AG04450 (cell line): ENCODE measurements around the gene GSG1L. TPM values are rescaled to one million over a fixed set of nuclear protein-coding genes. Genes with fewer than 3 reads are reported as not detected.

Source experiments
- CTCF ChIA-PET: fragments of 300-600, 350-600 bp; formaldehyde crosslinking; extraction: SDS; loops from one replicate; lab custom pipeline; 2022; ENCODE audit warnings: antibody characterized with exemption, inconsistent platforms; lab: Charles Lee
- POLR2A ChIA-PET: fragments of 350-600 bp; formaldehyde crosslinking; extraction: SDS; loops from one replicate; lab custom pipeline; 2021; ENCODE audit warnings: antibody characterized with exemption, inconsistent platforms; lab: Yijun Ruan, JAX
- DNase-seq: peaks from one replicate; pipeline ENCODE4 v3.0.0-alpha.2; 2011; ENCODE audit warnings: low read depth, low spot score
- H3K27ac ChIP-seq: one replicate; pipeline ENCODE4 v1.5.1; 2012; ENCODE audit warnings: low read depth, low read length, control low read depth
- H3K27me3 ChIP-seq: one replicate; pipeline ENCODE4 v1.6.0; 2012; ENCODE audit warnings: low read length; ENCODE audit not compliant: control insufficient read depth, insufficient read depth
- H3K4me3 ChIP-seq: 2 replicates; pipeline ENCODE4 v1.5.1; 2011; ENCODE audit warnings: mild to moderate bottlenecking, low read depth, low read length, control low read depth
- H3K9me3 ChIP-seq: 2 replicates; pipeline ENCODE4 v1.5.1; 2012; ENCODE audit warnings: low read length; ENCODE audit not compliant: control insufficient read depth, insufficient read depth
- CTCF ChIP-seq: IDR thresholded peaks from 2 replicates; pipeline ENCODE4 v1.5.1; 2011; ENCODE audit warnings: low read depth, low read length, control low read depth, inconsistent platforms
- polyA plus RNA-seq: library from polyadenylated mRNA; depleted of rRNA; stranded (reverse); fragments of >200 nt; gene quantifications from 2 replicates; pipeline ENCODE4 v1.2.3, GENCODE V29; 2011

GSG1L gene
- polyA plus RNA-seq, 1 experiment, result not detected

- POLR2A ChIA-PET, result interaction anchor here (0.7 kb wide), 1 partner anchor 559 kb away, joined by 4 read pairs; the partner anchor contains the start of gene KATNIP
- Histone ChIP-seq H3K9me3 (no peaks in the 10 kb centered on the region), H3K4me3 (no peak overlapping the region), H3K27ac (no peak overlapping the region), H3K27me3 (no peaks in the 10 kb centered on the region)
- no peak for TF ChIP-seq CTCF
- no peak for DNase-seq
- CTCF ChIA-PET, result no interaction called here
These were observed 45.2 kb upstream of the GSG1L start for GRCh38 chr16:28108590-28109247.

DNA sequence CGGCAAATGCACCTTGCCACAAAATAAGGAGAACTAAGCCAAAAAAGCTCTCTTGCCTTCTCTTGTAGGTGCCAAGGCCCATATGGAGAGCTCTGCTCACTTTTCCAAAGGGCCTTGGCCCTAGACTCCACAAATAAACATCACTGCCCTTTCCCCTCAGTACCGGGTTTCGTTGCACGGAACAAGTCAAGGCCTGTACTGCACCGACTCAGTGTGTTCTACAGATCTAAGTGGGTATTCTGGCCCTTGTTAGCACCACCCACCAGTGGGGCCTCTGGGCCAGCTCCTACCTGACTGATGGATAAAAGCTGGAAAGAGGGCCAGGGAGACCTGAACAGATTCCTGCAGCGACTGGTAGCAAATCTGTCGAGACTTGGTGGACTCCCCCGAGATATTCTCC lies 43.7 kb upstream of the GSG1L start:
- DNase-seq, result no peak
- no peaks in the 10 kb centered on the region for H3K27me3 ChIP-seq
- no peak for TF ChIP-seq CTCF
- H3K4me3 ChIP-seq, result no peak overlapping the region
- H3K27ac ChIP-seq, result no peak overlapping the region
- ChIA-PET POLR2A (no interaction called here), CTCF (interaction anchor here (0.6 kb wide), 1 partner anchor 36 kb away, joined by 3 read pairs; no protein-coding TSS in a partner anchor)
- H3K9me3 ChIP-seq, result no peaks in the 10 kb centered on the region

GRCh38 chr16:28106467-28107215 lies 43.1 kb upstream of the GSG1L start:
- ChIA-PET CTCF (interaction anchor here (0.6 kb wide), 1 partner anchor 36 kb away, joined by 3 read pairs; no protein-coding TSS in a partner anchor), POLR2A (no interaction called here)
- no peak for DNase-seq
- TF ChIP-seq CTCF, result no peak
- Histone ChIP-seq H3K9me3 (no peaks in the 10 kb centered on the region), H3K27ac (no peak overlapping the region), H3K27me3 (no peaks in the 10 kb centered on the region), H3K4me3 (no peak overlapping the region)

- DNase-seq, result no peak
- no peaks in the 10 kb centered on the region for H3K9me3 ChIP-seq
- ChIA-PET POLR2A (no interaction called here), CTCF (no interaction called here)
- no peak for TF ChIP-seq CTCF
- H3K4me3 ChIP-seq, result no peak overlapping the region
- no peaks in the 10 kb centered on the region for H3K27me3 ChIP-seq
- no peak overlapping the region for H3K27ac ChIP-seq
These were observed 42.4 kb upstream of the GSG1L start for GRCh38 chr16:28105954-28106353.

DNA sequence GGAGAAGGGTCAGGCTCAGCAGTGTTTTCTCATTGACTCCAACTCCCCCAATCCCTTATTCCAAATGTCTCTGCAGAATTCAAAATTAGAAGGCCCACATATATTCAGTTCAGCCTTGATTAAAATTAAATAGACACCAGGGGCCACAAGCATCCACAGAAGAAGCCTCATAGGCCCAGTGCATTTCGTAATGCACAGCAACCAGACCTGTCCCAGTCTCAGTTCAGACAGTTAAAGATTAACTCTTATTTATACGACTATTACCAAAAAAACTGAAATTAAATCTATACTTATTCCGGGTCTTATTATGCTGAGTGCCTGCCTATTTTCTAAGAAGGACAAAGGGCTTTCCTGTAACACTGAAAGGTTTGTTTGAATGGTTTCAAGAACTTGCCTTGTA lies 41.8 kb upstream of the GSG1L start:
- no peak for TF ChIP-seq CTCF
- CTCF ChIA-PET, result no interaction called here
- no peak for DNase-seq

More for the DNA sequence above, 41.8 kb upstream of the GSG1L start:
- no peaks in the 10 kb centered on the region for H3K27me3 ChIP-seq
- no peaks in the 10 kb centered on the region for H3K9me3 ChIP-seq
- H3K4me3 ChIP-seq, result no peak overlapping the region
- POLR2A ChIA-PET, result no interaction called here
- H3K27ac ChIP-seq, result no peak overlapping the region
